ENCODE data around the gene NDUFS8.

NDUFS8 gene

GRCh38 chr11:68038226-68038717, 7.8 kb downstream of the NDUFS8 start:
- no peak for DNase-seq

DNA sequence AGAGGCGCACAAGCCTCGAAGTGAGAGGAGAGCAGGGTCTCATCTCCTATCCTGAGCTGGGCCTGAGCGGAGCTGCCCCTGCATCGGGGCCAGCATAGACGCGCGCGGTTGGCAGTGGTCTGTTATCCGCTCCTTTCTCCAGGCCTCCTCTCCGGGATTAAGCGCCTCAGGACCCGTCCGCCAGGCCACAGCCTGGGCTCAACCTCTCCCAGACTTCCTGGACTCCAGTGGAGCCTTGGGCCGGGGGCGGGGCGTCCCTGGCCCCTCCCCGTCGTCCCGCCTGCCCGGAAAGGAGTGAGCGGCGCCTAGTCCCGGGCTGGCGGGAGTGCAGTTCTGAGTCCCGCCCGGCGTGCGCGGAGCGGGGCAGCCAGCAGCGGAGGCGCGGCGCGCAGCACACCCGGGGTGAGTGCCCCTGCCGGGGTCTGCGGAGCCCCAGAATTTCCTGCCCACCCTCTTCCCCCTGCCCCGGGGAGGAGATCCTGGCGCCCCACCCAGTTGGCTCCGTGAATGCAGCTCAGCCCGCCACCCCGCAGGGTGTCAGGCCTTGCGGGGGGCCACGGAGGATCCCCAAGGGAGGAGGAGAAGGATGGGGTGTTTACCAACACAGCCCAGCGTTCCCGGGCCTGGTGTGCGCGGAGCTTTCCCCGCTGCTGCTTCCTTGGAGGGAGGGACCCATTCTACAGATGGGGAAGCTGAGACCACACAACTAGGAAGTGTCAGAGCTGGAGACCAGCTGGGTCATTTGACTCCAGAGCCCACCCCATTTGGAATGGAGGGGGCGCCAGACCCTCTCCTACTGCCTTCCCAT, 8.4 kb downstream of the NDUFS8 start, which contains the start of gene TCIRG1:
TCIRG1 (plus strand) TSS at position 308 of the 808 bp plus-strand sequence. CDS start 2,247 bp downstream, outside the sequence.
- no peak for DNase-seq

DNA sequence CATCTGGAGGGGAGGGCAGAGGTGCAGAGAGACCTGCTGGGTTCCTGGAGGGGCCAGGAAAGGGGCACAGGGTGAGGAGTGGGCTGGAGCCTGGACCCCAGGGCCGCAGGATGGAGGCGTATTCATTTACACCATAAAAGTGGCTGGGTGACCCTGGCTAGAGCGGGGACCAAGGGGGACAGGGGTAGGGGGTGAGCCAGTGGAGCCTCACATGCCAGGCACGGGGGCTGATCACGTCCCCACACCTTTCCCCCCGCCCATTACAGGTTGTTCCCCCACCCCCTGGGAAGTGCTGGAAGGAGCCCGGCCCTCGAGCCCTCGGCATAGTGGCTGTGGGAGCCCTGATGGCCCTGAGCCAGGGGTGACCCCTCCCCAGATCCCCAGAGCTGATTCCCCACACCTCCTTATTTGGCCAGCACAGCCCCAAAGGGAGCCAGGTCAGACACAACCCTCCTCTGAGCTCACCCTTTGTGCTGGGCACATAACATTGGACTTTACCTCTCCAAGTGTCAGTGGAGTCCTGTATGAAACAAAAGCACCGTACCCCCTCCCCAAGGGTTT, 9.1 kb downstream of the NDUFS8 start:
- no peak for DNase-seq

DNA sequence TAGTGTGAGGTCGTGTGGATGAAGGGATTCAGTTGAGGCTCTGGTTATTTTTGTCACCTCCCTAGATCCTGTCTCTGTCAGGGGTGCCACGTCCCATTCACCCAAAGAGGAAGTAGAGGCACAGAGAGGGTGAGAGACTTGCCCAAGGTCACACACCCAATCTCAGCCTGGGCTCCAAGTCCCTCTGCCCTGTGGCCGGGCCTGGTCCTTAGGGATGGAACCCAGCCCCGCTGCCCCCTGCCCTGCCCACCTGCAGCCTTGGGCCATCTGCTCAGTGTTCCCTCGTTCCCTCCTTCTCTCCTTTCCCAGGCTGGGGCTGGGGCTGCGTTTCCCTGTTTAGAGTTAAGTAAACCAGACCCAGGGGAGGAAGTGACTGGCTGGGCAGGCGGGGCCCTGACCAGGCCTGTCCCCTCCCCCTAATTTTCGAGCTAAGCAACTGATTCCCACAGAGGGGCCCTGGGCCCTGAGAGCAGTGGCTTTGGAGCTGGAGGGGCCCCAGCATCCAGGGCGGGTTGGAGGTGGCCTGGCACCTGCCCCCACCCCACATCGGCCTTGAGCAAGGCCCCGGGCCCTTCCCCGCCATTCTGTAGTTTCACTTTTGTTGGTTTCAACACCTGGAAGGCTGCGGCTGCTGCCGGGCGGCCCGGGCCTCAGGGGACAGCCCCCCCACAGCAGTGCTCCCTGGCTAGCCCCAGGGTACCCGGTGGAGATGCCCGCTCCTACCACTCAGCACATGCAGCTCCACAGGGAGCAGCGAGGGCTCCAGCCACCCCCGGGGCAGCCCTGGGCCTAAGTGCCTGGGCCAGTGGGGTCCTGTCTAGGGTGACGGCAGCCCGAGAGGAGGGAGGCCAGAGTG, 9.8 kb downstream of the NDUFS8 start:
- no peak for DNase-seq

DNA sequence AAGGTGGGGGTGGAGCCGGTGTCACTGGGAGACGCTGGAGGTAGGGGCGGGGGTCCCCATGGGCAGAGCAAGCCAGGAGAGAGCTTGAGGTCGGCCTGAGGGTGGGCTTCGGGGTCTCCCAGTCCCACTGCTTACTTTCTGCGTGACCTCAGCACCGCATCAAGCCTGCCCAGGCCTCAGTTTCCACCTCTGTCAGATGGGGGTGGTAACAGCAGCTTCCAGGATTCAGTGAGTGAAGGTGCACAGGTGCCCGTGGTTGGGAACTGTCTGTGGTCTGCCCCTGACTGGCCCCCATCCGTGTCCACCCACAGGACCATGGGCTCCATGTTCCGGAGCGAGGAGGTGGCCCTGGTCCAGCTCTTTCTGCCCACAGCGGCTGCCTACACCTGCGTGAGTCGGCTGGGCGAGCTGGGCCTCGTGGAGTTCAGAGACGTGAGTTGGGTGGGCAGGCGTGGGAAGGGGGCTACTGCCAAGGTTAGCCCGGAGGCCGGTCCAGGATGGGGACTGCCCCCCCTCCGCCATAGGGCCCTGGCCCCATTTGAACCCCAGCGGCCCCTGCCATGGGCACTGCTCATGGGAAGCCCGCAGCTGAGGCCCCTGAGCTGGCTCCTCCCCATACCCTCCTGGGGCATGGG, 10.6 kb downstream of the NDUFS8 start:
- DNase-seq, result no peak

- no peak for DNase-seq
Measured at GRCh38 chr11:68041617-68042218, 11.2 kb downstream of the NDUFS8 start.

DNA sequence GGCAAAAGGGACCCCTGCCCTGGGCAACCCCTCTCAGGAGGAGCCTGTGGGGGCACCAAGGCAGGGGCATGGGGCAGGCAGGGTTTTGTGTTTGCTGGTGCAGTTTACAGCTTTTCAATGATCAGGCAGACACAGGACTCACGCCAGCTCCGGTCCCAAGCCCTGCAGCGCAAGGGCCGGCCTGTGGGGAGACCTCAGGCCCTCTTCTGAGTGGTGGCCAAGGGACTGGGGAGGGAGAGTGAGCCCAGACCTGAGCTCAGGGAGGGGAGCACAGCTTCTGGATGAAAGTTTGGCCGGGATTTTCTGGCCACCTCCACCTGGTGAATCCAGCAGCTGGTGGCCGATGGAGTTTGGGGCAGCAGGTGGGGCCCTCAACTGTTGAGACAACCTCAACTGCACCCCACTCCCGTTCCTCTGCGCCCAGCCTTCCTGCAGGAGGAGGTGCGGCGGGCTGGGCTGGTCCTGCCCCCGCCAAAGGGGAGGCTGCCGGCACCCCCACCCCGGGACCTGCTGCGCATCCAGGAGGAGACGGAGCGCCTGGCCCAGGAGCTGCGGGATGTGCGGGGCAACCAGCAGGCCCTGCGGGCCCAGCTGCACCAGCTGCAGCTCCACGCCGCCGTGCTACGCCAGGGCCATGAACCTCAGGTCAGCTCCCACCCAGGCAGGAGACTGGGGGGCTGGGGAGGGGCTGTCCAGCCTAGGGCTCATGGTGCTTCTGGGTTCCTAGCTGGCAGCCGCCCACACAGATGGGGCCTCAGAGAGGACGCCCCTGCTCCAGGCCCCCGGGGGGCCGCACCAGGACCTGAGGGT, 11.9 kb downstream of the NDUFS8 start:
- DNase-seq, result no peak

- DNase-seq, result no peak
Measured at GRCh38 chr11:68043029-68043348, 12.5 kb downstream of the NDUFS8 start.

DNA sequence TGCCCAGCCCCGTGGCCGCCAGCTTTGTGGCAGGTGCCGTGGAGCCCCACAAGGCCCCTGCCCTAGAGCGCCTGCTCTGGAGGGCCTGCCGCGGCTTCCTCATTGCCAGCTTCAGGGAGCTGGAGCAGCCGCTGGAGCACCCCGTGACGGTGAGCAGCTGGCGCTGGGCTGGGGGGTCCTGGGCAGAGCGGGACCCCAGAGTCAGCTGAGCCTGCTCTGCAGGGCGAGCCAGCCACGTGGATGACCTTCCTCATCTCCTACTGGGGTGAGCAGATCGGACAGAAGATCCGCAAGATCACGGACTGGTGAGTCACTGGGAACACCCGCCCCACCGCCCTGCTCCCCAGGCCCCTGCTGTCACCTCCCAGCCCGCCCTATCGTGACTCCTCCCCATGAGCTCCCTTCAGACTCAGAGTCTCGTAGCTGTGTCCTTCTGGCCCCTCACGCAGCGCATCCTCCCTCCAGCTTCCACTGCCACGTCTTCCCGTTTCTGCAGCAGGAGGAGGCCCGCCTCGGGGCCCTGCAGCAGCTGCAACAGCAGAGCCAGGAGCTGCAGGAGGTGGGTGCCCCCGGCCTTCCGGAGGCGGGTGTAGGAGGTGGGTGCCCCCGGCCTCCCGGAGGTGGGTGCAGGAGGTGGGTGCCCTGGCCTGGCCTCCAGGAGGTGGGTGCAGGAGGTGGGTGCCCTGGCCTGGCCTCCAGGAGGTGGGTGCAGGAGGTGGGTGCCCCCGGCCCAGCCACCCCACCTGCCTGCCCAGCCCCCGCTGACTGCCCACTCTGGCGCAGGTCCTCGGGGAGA, 13.1 kb downstream of the NDUFS8 start:
- peak; percentile 78 for DNase-seq

GRCh38 chr11:68044145-68044813, 13.8 kb downstream of the NDUFS8 start:
- peak; percentile 78 for DNase-seq

GRCh38 chr11:68044898-68045351, 14.4 kb downstream of the NDUFS8 start:
- no peak for DNase-seq

DNA sequence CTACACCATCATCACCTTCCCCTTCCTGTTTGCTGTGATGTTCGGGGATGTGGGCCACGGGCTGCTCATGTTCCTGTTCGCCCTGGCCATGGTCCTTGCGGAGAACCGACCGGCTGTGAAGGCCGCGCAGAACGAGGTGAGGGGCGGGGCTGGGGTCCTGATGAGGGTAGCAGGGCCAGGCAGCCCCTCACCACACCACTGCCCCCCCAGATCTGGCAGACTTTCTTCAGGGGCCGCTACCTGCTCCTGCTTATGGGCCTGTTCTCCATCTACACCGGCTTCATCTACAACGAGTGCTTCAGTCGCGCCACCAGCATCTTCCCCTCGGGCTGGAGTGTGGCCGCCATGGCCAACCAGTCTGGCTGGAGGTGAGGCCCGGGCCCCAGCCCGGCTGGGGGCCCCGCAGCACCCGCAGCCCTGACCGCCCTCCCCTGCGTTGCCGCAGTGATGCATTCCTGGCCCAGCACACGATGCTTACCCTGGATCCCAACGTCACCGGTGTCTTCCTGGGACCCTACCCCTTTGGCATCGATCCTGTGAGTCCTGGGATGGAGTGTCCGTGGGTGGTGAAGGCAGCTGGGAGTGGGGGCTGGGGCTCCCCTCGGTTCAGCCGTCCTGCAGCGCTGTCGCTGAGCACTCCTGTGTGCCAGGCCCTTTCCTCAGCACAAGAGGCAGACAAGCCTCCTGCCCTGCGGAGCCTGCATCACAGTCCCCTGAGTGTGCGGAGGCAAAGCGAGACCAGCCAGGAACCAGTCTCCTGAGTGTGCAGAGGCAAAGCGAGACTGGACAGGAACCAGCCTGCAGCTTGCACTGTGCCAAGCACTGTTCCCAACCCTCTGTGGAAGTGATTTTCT, 17.2 kb downstream of the NDUFS8 start:
- no peak for DNase-seq

DNA sequence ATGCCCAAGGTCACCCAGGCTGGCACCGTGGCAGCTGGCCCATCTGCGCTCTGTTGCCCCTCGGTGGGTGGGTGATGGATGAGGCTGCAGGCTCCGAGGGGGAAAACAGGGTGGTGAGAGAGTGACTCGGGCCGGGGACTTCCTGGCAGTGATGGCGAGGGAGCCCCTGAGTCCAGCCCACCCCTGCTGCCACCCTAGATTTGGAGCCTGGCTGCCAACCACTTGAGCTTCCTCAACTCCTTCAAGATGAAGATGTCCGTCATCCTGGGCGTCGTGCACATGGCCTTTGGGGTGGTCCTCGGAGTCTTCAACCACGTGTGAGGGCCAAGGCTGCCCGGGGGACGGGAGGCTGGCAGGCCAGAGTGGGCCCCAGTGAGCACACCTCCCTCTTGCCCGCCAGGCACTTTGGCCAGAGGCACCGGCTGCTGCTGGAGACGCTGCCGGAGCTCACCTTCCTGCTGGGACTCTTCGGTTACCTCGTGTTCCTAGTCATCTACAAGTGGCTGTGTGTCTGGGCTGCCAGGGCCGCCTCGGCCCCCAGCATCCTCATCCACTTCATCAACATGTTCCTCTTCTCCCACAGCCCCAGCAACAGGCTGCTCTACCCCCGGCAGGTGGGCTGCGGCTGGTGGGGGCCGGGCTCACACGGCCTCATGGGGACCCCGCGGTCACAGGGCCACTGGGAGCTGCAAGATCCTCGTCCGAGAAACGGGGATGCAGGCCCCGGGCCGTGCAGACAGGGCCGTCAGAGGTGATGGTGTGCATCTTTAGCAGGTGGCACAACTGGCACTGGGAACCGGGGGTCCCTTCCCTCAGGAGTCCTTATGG, 18.4 kb downstream of the NDUFS8 start:
- DNase-seq, result no peak

GRCh38 chr11:68049509-68050370, 19.3 kb downstream of the NDUFS8 start:
- no peak for DNase-seq

- DNase-seq, result no peak
Measured at GRCh38 chr11:68050371-68050841, 19.9 kb downstream of the NDUFS8 start.

DNA sequence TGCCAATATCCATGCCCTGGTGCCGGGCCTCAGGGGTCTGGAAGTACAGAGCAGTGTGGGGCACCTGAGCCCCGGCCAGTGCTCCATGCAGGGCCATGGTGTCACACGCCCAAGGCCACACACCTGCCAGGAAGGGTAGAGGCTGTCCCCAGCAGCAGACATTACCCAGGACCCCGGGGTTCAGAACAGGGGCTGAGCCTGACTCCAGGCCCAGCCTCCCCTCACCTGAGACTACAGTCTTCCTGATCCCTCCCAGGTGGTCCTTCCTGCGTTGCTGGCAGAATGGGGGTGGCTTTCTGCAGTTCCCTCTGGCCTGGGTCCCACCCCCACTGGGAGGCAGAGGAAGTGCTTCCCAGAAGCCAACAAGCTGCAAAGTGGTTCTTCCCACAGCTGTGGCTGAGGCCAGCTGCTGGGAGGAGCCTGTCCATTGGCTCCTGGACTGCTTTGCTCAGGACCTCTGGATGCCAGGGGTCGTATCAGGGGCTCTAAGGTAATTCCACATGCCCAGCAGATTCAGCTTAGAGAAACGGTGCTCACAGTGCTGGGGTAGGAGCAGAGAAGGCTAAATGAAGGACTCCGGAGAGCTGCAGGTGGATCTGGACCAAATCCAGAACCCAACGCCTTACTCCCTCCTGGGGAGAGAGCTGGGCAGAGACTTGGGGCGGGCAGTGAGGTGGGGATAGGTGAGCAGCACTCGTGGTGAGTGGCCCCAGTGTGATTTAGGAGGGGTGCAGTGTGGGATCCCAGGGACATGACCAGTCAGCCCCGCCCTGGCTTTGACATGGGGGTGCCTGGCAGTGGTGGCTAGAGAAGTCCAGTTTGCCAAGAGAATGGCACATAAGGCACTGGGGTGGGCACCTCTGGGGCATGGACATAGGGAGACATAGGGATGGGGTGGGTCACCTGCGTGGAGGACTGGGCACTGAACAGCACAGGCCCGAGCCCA, 21.0 kb downstream of the NDUFS8 start:
- no peak for DNase-seq

All from NCI-H510A (cell line).